ENCODE results near the gene ZNHIT6.

Gene ZNHIT6

DNA sequence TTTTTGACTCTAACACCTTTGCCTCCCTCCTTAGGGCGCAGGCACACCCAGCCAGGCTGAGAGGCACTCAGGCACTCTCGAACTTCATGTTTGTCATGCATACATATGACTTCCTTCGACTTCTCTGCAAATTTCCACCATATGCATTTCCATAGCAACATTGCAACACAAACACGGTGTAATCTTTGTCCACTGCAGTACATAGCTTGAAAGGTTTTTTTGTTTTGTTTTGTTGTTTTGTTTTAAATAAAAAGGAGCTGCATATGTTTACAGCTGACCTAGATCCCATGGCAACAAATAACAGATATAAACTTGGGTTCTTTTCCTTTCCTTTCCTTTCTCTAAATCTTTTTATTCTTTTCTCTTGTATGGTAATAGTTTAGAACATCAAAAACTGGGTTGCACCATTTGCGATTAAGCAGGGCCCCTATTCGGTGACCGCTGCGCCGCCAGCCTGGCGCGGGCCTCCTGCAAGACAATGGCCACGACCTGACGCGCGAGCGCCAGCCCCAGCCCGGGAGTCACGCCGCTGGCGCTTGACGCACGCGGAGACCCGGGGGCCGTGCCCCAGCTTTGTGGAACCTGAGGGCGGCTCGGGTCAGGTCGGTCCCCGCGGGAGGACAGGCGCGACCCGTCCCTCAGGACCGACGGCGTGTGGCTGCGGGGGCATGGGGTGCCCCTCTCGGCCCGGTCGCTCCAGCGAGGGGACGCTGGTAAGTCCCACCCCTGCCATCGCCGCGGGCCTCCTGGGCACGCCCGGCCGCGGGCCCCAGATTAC lies 92.5 kb downstream of the ZNHIT6 start:
- DNase-seq = no peak

DNA sequence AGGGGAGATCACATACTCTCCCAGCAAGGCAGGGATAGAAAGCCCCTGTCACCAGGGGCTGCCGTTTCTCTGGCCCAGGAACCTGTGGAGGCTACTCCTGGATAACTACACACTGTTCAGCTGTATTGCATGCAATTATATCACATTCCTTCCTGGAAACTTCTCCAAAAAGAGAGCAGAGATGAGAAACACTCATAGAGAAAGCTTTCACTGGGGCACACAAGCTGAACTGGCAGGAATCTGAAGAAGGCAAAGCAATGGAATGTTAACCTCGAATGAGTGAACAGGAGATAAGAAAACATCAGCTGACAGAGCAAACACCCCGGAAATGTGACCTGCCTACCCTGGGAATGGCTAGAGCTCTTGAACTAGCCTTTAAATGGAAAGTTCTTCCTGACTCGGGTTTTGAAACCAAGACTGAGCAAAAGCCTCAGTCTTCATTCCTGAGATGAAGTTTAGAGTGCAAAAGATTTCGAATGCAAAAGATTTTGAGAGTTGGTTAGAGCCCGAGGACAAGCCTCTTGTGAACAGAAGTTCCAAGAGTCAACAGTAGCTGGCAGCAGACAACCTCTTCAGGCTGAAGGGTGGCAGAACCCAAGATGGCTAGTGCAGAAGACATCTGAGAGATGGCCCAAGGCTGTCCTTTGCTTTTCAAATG lies 95.4 kb downstream of the ZNHIT6 start:
- DNase-seq = no peak

DNA sequence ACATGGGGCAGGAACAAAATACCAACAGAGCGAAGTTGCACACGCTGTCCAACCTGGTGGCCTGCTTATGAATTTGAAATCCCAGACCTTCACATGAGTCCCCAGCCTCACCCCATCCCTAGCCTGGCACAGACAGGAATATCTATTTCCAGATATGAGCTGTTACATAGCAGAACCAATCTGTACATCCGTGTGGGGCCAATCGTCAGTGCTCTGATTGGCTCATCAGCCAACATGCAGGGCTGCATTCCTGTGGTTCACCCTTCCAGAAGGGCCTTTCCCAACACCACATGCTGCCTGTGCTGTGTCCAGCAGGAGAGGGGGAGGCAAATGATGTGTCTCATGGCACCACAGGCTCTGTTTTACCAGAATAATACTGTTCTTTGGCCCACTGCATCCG lies 96.4 kb downstream of the ZNHIT6 start:
- no peak for DNase-seq

DNA sequence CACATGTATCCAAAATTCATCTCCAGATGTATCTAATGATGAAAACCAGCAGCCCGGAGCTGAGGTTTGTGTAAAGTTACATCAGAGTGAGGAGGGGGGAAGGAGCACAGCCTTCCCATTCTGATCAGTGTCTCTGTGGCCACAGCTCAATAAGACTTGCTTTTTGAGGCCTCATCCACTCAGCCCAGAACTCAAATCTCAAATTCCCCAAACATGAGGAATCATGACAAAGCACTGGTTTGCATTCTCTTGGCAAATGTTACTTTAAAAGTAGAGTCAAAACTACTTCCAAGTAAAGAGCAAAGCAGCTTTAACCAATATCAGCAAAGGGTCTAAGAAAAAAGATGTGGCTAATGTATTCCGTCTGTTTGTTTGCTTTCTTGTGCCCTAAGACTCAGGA lies 96.8 kb downstream of the ZNHIT6 start:
- DNase-seq = no peak

DNA sequence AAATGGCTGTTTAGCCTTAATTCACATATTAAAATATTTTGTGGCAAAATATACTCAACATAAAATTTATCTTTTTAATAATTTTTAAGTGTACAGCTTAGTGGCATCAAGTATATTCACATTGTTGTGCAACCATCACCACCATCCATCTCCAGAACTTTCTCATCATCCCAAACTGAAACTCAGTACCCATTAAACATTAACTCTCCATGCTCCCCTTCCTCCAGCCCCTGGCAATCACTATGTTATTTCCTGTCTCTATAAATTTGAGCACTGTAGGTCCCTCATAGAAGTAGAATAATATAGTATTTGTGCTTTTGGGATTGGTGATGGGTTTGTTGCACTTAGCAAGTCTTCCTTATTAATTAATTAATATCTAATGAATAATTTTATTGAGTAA lies 98.3 kb downstream of the ZNHIT6 start:
- DNase-seq = no peak

DNA sequence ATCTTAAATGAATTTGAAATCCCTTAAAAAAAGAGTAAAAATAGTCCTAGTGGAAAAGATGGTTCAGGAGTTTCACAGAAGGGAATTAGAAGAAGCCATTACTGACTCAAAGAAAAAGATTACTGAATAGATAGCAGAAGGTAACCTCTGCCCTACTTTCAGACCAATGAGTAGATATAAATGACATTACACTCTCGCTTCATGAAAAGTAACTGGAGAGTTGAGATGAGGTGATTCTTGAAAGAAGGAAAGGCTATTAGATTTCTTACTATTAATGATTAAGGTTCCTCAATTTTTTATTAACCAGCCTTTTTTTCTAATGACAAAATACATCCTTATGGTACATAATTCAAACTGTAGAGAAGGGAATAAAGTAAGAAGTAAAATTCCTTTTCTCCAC lies 99.4 kb downstream of the ZNHIT6 start:
- DNase-seq = no peak

DNA sequence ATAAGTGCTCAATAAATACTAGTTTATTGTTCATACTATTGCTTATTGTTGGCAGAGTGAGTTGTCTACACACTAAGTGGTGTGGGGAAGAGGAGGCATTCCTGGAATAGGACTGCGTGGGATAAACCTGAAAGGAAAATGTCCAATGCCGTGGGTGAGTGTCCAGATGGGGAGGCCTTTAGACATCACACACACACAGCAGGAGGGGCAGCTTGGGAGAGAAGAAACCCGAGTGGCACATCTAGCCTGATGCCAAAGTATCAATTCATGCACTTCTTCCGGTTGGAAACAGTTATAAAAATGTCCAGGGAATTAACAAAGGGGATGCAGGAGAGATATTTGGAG lies 100.3 kb downstream of the ZNHIT6 start:
- no peak for DNase-seq

DNA sequence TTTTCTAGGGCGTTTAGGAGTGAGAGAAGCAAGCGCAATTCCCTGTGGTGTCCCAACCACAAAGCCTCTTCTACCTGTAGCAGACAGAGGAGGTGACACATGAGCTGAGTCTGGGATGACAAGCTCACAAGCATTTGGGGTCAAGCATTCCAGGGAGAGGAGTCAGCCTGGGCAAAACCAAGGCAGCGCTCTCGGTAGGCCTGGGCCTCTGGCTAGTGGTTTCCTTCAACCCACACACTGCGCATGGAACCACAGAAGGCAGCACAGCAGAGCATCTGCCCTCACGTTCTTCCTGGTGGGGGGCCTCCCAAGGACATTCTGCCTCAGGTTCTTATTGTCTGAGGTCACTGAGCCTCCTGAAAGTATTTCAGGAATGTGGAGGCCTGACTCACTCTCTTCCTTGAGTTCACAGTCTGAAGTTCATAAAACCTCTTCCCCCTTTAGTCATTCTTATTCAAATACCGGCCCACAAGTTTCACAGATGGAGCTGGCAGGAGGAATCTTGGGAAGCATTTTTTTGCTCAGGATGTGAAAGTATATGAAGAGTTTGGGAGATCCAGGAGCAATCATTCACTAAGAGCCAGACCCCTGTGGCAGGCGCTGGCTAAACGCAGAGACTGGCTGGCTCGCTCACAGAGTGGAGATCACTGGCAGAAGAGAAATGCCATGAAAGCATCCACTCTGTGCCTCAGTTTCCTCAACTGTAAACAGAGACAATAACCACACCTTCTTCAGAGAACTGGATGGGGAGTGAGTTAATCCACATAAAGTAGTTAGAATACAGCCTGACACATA lies 100.9 kb downstream of the ZNHIT6 start:
- no peak for DNase-seq

DNA sequence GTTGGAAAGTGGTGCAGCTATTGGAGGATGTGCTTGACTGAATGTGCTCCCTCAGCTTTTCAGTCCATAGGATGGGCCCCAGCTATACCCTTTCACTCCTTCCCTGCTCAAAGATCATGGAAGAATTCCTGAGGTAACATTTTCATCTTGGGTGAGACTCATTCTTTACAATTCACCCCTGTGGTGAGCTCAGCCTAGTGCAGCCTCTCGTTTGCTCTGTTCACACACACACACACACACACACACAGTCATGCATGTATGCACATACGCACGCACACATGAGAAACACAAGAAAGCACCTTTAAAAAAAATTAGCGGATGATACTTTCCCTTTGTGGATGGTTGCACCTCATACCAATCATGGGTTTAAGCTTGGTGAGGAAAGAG lies 101.8 kb downstream of the ZNHIT6 start:
- no peak for DNase-seq

DNA sequence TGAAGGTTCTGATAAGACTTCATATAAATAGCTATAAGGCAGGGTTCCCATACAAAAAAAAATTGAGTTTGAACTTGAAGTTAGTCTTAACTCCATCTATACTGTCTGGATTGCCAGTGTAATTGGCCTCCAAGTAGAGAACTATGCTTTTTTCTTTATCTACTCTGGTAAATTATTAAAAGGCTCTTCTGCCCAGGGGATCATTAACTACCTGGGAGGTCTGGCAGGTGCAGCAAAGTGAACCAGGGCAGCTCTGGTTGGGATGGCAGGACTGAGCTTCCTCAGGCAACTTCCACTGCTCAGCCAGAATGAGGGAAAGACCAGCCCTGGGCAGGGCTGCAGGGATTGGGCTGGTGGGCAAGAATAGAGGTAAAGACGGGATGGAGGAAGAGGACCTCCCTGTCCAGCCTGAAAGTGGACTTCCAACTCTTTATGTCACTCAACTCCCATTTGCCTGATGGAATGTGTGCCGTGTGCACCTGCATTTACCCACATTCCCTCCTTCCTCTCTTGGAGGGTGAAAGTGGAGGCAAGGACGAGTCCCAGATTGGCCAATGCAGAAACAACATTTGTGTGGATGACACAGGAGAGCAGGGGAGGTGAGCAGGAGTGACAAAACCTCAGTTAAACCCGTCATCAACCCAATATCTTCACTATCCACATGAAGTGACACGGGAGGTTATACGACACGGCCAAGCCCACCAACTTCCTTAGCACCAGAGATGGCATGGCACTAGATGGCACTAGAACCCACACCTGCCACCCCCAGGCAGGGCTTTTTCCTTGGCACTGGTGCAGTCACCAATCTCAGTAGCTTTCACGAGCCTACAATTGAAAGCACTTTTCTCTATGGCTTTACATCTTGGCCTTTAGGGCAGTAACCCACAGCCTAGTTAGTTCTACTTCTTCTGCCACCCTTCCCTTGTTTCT lies 102.5 kb downstream of the ZNHIT6 start:
- DNase-seq = no peak

DNA sequence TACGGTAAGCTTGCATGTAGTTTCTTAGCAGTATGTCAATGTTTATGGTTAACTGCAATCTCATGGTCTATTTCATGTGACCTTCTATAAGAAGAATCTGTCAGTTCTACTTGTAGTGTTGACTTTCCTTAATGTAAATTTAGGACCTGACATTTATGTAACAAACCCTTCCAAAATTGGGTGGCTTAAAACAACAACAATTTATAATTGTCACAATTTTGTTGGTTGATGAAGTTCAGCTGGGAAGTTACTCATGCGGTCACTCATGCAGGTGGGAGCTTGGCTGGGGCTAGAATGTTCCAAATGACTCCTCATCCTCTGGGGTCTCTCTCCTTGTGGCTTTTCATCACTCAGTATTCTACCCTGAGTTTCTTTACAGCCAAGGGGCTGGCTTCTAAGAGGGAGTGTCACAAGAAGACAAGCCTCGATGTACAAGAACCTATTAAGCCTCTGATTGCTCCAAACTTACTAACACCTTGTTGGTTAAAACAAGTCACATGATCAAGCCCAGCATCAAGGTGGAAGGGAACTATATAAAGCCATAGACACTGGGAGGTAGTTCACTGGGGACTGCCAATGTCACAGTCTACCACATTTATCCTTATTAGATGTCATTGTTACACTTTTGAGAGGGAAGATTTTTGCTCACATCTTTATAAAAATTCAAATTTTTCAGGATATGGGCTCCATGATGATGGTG lies 103.8 kb downstream of the ZNHIT6 start:
- no peak for DNase-seq

DNA sequence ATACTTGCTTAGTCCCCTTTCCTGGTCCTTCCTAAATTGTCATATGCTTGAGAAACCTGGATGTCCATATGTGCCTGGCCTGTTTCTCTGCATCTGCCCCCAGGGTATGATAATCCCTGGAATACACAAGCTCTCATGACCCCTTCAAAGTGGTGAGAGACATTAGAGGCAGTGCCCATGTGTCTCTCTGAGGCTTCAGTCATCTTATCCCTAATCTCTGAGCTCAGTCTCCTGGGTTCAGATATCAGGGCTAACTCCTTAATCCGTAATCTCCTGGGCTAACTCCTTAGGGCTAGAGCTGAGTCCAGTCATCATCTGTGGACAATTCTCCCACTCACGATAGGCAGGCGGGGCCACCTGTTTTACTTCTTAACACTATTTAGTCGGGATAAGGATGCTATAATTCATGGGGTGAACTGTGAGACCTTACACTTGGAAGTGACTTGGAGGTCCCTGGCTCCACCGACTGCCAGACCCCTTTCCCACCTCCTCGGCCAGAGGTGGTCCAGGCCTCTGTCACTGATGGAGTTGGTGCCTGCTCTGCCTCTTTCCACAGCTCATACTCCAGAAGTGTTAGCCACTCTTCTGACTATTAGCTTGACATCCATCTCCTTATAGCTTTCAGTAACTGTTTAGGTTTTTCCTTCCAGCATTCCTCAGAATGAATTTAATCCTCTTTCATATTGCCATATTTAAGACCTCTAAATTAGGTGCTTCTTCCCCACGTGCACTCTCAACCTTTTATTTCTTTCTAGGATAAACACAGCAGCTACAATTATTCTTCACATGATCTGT lies 105.0 kb downstream of the ZNHIT6 start:
- no peak for DNase-seq

DNA sequence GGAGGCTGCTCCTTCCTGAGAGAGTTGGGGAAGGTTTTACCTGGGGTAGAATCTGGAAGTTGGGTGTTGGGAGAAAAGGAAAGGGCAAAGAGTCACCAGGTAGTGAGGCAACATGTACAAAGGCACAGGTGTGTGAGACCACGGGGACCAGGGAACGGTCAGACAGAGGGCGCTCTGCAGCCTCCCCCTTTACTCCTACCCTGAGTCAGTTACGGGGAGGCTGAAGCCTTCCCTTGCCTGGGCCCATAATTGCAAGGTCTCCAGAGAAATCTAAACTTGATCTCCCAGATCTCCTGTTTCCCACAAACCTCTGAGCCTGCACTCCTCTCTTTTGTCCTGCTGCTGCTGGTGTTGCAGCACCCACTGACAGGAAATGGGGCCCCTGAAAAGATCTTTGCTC lies 105.7 kb downstream of the ZNHIT6 start:
- no peak for DNase-seq

DNA sequence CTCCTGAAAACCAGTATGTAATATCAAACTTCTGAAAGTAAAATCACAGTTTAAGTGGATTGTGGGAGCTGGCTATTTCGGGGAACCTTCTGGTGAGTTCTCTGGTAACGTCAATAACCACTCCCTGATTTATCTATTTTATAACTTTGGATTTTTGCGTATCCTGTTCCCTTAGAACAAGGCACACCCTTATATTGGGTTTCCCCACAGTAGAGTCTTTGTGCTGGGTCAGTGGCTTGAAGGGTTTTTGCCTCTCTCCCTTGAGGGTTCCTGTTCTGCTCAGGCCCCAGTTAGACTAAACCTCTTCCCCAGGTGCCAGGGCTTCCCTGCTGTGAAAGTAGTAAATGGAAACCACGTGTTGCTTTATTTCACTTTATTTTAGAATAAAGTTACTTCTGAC lies 106.3 kb downstream of the ZNHIT6 start:
- no peak for DNase-seq

DNA sequence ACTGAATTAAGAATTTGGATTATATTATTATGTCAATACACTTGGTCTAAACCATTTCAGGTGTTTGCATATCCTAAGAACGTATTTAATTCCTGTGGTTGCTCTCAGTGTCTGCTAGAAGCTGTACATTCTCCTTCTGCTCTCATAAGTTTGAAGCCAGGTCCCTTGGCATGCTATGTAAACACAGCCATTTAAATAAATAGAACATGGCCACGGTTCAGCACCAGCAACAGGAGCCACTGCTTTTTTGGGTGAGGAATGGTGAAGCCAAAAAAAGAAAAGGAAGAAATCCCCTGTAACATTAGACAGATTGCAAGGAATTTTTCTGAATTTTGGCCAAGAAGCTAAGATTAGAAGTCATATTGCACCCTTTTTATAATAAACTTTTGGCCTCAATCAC lies 108.6 kb downstream of the ZNHIT6 start:
- DNase-seq = no peak

All from NCI-H187 treated with DMSO at 0.1 percent for 48 hours (cell line).